HepG2 (cell line): Measurements from ENCODE around the gene PATL1. TPM values are rescaled to one million over a fixed set of nuclear protein-coding genes. Genes with fewer than 3 reads are reported as not detected.

ENCODE experiments used
- ATAC-seq: fragments of 200-7000 bp; cut with Tn5 transposase; 3 replicates; pipeline ENCODE4 v1.9.1; 2020; ENCODE audit warnings: mild to moderate bottlenecking, moderate library complexity
- BruUV-seq: library from RNA; stranded (reverse); fragments of 400-500 nt; replicated peaks from 2 replicates; lab custom pipeline; 2021; lab: Mats Ljungman, UMichigan
- CTCF ChIA-PET: fragments of 300-600 bp; formaldehyde crosslinking; extraction: SDS; loops from one replicate; lab custom pipeline; 2021; ENCODE audit warnings: low total read pairs, inconsistent platforms, low intra/inter-chr PET ratio; lab: Yijun Ruan, JAX
- POLR2A ChIA-PET: fragments of 350-600 bp; sonication (Branson Sonifier 250); formaldehyde crosslinking; loops from one replicate; lab custom pipeline; 2020; ENCODE audit warnings: antibody characterized with exemption, inconsistent platforms; lab: Yijun Ruan, JAX
- DNase-seq: peaks from one replicate; pipeline ENCODE4 v3.0.0-alpha.2; 2015; ENCODE audit warnings: low spot score
- FAIRE-seq: peaks from 3 replicates; lab custom pipeline; 2011; peaks lifted over from hg19 to GRCh38; lab: Jason Lieb, UNC
- H2AFZ ChIP-seq: one replicate; pipeline ENCODE4 v1.6.1; 2011; ENCODE audit warnings: low read length, inconsistent platforms
- H3K27ac ChIP-seq: fragments of 300-600 bp; 3 replicates; pipeline ENCODE4 v1.8.0; 2011; ENCODE audit warnings: mixed run types, mild to moderate bottlenecking, mixed read lengths, low read length, inconsistent platforms; ENCODE audit not compliant: insufficient read depth; ENCODE audit errors: extremely low read length
- H3K27me3 ChIP-seq, 2 experiments: fragments of 200-600 bp in 1 of 2; 2 replicates in 1 of 2; 3 replicates in 1 of 2; pipeline versions ENCODE4 v1.6.0 to v1.8.0; 2011; ENCODE audit warnings: low read length in 2 of 2, mild to moderate bottlenecking in 2 of 2, moderate library complexity in 2 of 2, inconsistent platforms in 1 of 2; ENCODE audit not compliant: insufficient read depth in 2 of 2, control insufficient read depth in 1 of 2
- H3K36me3 ChIP-seq, 2 experiments: fragments of 200-600 bp in 1 of 2; replicated peaks in 1 of 2; 2 replicates in 1 of 2; 3 replicates in 1 of 2; pipeline versions ENCODE4 v1.5.1 to v1.8.0; 2011; ENCODE audit warnings: low read length in 2 of 2, inconsistent platforms in 1 of 2; ENCODE audit not compliant: insufficient read depth in 2 of 2, control insufficient read depth in 1 of 2
- H3K4me1 ChIP-seq: 2 replicates; pipeline ENCODE4 v1.5.1; 2012; ENCODE audit warnings: low read length, inconsistent platforms; ENCODE audit not compliant: insufficient read depth
- H3K4me2 ChIP-seq: 2 replicates; pipeline ENCODE4 v1.6.0; 2011; ENCODE audit warnings: low read depth, low read length, inconsistent platforms
- H3K4me3 ChIP-seq, 3 experiments: fragments of 200-600 bp in 1 of 3; sonication (generic), shearing (Covaris generic) in 1 of 3; replicated peaks in 1 of 3; 2 replicates each; pipeline ENCODE4 v1.5.1; 2011 to 2016; ENCODE audit warnings: low read length in 3 of 3, inconsistent platforms in 2 of 3, low read depth in 2 of 3, mild to moderate bottlenecking in 2 of 3, control low read depth in 1 of 3, mixed read lengths in 1 of 3; ENCODE audit not compliant: insufficient read depth in 1 of 3
- H3K79me2 ChIP-seq: one replicate; pipeline ENCODE4 v1.6.1; 2011; ENCODE audit warnings: low read length, inconsistent platforms; ENCODE audit not compliant: insufficient read depth
- H3K9ac ChIP-seq: 2 replicates; pipeline ENCODE4 v1.6.0; 2011; ENCODE audit warnings: mild to moderate bottlenecking, low read depth, low read length, inconsistent platforms; ENCODE audit not compliant: insufficient read depth
- H3K9me3 ChIP-seq: 2 replicates; pipeline ENCODE4 v1.5.1; 2012; ENCODE audit warnings: mild to moderate bottlenecking, low read length
- H4K20me1 ChIP-seq: 2 replicates; pipeline ENCODE4 v1.6.0; 2011; ENCODE audit warnings: inconsistent platforms, mild to moderate bottlenecking, low read length, moderate library complexity; ENCODE audit not compliant: insufficient read depth
- FOXK2 ChIP-seq: fragments of 450-650 bp; IDR thresholded peaks from 2 replicates; pipeline ENCODE4 v1.6.1; 2016
- HMG20A ChIP-seq: IDR thresholded peaks from 2 replicates; pipeline ENCODE4 v1.6.1; 2016; ENCODE audit warnings: borderline replicate concordance
- NCOR1 ChIP-seq: fragments of 200-600 bp; sonication (generic); IDR thresholded peaks from 2 replicates; pipeline ENCODE4 v1.7.0; 2017; ENCODE audit warnings: antibody characterized with exemption, low read length, borderline replicate concordance
- WGBS: methylation state at CpG from one replicate; pipeline ENCODE4 v1.1.6; 2017; ENCODE audit warnings: low lambda C conversion rate; 5-methylcytosine and 5-hydroxymethylcytosine counted together
- in situ Hi-C: cut with HindIII; loops from 2 replicates; pipeline ENCODE4 v1.10.0; 2017; ENCODE audit warnings: low pct_unique_long_range_greater_than_20kb; ENCODE audit not compliant: extremely low pct_ligation_motif_present
- intact Hi-C: fragments of 100-400 bp; cut with micrococcal nuclease; formaldehyde crosslinking; loops from one replicate; pipeline ENCODE4 v1.10.0; 2022; ENCODE audit not compliant: unreplicated experiment
- polyA plus RNA-seq, 8 experiments: library from polyadenylated mRNA; depleted of rRNA in 3 of 8; stranded (reverse) in 7 of 8; unstranded in 1 of 8; fragments of >200 nt; fragmentation: Illumina TruSeq in 4 of 8; extraction: Trizol in 4 of 8; gene quantifications; 2 replicates each; pipeline versions ENCODE4 v1.2.1 to v1.2.3, GENCODE V29; 2011 to 2016; ENCODE audit warnings: low read depth in 4 of 8, missing spikeins in 1 of 8, mixed read lengths in 1 of 8; ENCODE audit not compliant: insufficient read depth in 1 of 8
- total RNA-seq, 5 experiments: library from RNA; depleted of rRNA; stranded (reverse); fragments of >200 nt; fragmentation: Illumina TruSeq; extraction: Trizol; gene quantifications; 2 replicates each; pipeline ENCODE4 v1.2.3, GENCODE V29; 2016; ENCODE audit warnings: low read depth in 1 of 5
- TF ChIP-seq, protein P1 (sequence below): IDR thresholded peaks from 2 replicates; pipeline ENCODE4 v1.6.1; 2016; ENCODE audit warnings: missing biosample characterization, missing genetic modification reagents, low read depth
- TF ChIP-seq, protein P2 (sequence below): IDR thresholded peaks from 2 replicates; pipeline ENCODE4 v1.6.1; 2016; ENCODE audit warnings: mild to moderate bottlenecking
- TF ChIP-seq, protein P3 (sequence below): sonication (generic); formaldehyde crosslinking; IDR thresholded peaks from 2 replicates; pipeline ENCODE4 v1.5.0; 2020; ENCODE audit warnings: missing genetic modification reagents, mild to moderate bottlenecking, borderline replicate concordance

Gene PATL1
- total and polyA plus RNA-seq, 2 of the 13 experiments (the other 11 are each of a cell fraction or from before 2014, with no cell fraction given) = 12.9 to 26.8 TPM

DNA sequence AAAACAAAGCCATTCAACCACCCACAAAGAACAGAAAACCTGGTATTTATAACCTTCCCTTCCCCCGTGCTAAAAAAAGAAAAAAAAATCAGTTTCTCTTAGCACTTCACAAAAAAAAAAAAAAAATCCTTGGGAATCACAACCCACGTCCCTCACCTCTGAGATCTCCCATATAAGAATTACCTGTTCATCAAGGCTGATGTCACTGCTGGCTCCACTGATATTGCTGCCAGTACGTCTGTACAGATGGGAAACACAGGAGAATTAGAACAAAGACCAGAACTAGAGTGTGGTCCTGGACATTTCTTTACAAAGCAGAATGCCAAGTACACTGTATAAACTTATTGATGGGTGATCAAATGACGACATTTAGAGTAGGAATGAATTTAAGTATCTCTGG, 68.2 kb downstream of the PATL1 start:
- no peak overlapping the region for H3K27ac ChIP-seq
- TF ChIP-seq HMG20A (CRISPR knock-in tag) (no peak), FOXK2 (no peak), NCOR1 (no peak)
- TF ChIP-seq, protein P1, sequence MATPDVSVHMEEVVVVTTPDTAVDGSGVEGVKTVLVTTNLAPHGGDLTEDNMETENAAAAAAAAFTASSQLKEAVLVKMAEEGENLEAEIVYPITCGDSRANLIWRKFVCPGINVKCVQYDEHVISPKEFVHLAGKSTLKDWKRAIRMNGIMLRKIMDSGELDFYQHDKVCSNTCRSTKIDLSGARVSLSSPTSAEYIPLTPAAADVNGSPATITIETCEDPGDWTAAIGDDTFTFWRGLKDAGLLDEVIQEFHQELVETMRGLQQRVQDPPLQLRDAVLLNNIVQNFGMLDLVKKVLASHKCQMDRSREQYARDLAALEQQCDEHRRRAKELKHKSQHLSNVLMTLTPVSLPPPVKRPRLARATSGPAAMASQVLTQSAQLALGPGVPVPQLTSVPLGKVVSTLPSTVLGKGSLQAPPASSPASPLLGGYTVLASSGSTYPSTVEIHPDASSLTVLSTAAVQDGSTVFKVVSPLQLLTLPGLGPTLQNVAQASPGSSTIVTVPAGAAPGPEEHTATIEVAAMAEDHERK (CRISPR knock-in tag) = no peak
- TF ChIP-seq, protein P2, sequence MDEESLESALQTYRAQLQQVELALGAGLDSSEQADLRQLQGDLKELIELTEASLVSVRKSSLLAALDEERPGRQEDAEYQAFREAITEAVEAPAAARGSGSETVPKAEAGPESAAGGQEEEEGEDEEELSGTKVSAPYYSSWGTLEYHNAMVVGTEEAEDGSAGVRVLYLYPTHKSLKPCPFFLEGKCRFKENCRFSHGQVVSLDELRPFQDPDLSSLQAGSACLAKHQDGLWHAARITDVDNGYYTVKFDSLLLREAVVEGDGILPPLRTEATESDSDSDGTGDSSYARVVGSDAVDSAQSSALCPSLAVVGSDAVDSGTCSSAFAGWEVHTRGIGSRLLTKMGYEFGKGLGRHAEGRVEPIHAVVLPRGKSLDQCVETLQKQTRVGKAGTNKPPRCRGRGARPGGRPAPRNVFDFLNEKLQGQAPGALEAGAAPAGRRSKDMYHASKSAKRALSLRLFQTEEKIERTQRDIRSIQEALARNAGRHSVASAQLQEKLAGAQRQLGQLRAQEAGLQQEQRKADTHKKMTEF (CRISPR knock-in tag) = no peak
- TF ChIP-seq, protein P3, sequence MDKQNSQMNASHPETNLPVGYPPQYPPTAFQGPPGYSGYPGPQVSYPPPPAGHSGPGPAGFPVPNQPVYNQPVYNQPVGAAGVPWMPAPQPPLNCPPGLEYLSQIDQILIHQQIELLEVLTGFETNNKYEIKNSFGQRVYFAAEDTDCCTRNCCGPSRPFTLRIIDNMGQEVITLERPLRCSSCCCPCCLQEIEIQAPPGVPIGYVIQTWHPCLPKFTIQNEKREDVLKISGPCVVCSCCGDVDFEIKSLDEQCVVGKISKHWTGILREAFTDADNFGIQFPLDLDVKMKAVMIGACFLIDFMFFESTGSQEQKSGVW (CRISPR knock-in tag) = no peak
- CTCF ChIA-PET = no interaction called here
- WGBS = 90% methylated on average over 4 of the region's 4 CpGs
- in situ Hi-C loops (no loop called here), intact Hi-C loops (no loop called here)
- POLR2A ChIA-PET = no interaction called here
- no peak overlapping the region for H2AFZ ChIP-seq
- no peaks in the 10 kb centered on the region for H3K4me1 ChIP-seq
- no peak overlapping the region for H3K4me3 ChIP-seq
- no peaks in the 10 kb centered on the region for H3K27me3 ChIP-seq
- peaks cover 30 to 81% of the 10 kb centered on the region in 2 experiments for H3K36me3 ChIP-seq
- no peak for ATAC-seq
- no peak overlapping the region for H3K9ac ChIP-seq
- no peak overlapping the region for H3K4me2 ChIP-seq
- H4K20me1 ChIP-seq = no peaks in the 10 kb centered on the region
- no peaks in the 10 kb centered on the region for H3K9me3 ChIP-seq
- no peak for DNase-seq
- no TSS peak for BruUV-seq
- no peaks in the 10 kb centered on the region for H3K79me2 ChIP-seq
- no peak for FAIRE-seq
